H9 (cell line): ENCODE measurements around the gene TMBIM6. TPM values are rescaled to one million over a fixed set of nuclear protein-coding genes. Genes with fewer than 3 reads are reported as not detected.

Source experiments
- DNase-seq: peaks from one replicate; pipeline ENCODE4 v3.0.0-alpha.2; 2017
- H2AFZ ChIP-seq: one replicate; pipeline ENCODE4 v1.6.1; 2013; ENCODE audit warnings: mild to moderate bottlenecking, low read length, control low read depth, moderate library complexity
- H2AK5ac ChIP-seq: 2 replicates; pipeline ENCODE4 v1.6.1; 2013; ENCODE audit warnings: low read length, control low read depth, mixed read lengths; ENCODE audit not compliant: insufficient read length
- H2BK120ac ChIP-seq: one replicate; pipeline ENCODE4 v1.6.1; 2013; ENCODE audit warnings: low read depth, mild to moderate bottlenecking, low read length, control low read depth, inconsistent platforms; ENCODE audit not compliant: poor library complexity, severe bottlenecking
- H2BK12ac ChIP-seq: 2 replicates; pipeline ENCODE4 v1.6.1; 2013; ENCODE audit warnings: low read length, control low read depth, mixed read lengths, low read depth; ENCODE audit not compliant: insufficient read length
- H2BK15ac ChIP-seq: 2 replicates; pipeline ENCODE4 v1.6.1; 2013; ENCODE audit warnings: low read depth, low read length, control low read depth
- H2BK20ac ChIP-seq: one replicate; pipeline ENCODE4 v1.6.1; 2013; ENCODE audit warnings: low read depth, mild to moderate bottlenecking, low read length, control low read depth, inconsistent platforms; ENCODE audit not compliant: poor library complexity, severe bottlenecking
- H2BK5ac ChIP-seq: 2 replicates; pipeline ENCODE4 v1.6.1; 2013; ENCODE audit warnings: low read length, control low read depth, mixed read lengths; ENCODE audit not compliant: insufficient read length
- H3K14ac ChIP-seq: 2 replicates; pipeline ENCODE4 v1.6.1; 2013; ENCODE audit warnings: low read length, control low read depth; ENCODE audit not compliant: insufficient read depth
- H3K18ac ChIP-seq: 2 replicates; pipeline ENCODE4 v1.6.1; 2013; ENCODE audit warnings: low read depth, mild to moderate bottlenecking, mixed read lengths, low read length, control low read depth; ENCODE audit not compliant: insufficient read length
- H3K23ac ChIP-seq: 2 replicates; pipeline ENCODE4 v1.6.1; 2013; ENCODE audit warnings: low read length, control low read depth, mixed read lengths, low read depth; ENCODE audit not compliant: insufficient read length
- H3K23me2 ChIP-seq: 2 replicates; pipeline ENCODE4 v1.6.1; 2013; ENCODE audit warnings: low read depth, mild to moderate bottlenecking, mixed read lengths, low read length, control low read depth; ENCODE audit not compliant: insufficient read length, poor library complexity, severe bottlenecking
- H3K27ac ChIP-seq: 2 replicates; pipeline ENCODE4 v1.5.1; 2013; ENCODE audit warnings: low read length, control low read depth, mixed read lengths, low read depth; ENCODE audit not compliant: insufficient read length
- H3K27me3 ChIP-seq: 2 replicates; pipeline ENCODE4 v1.6.1; 2013; ENCODE audit warnings: low read length, control low read depth, inconsistent platforms; ENCODE audit not compliant: insufficient read depth
- H3K4ac ChIP-seq: 2 replicates; pipeline ENCODE4 v1.6.1; 2013; ENCODE audit warnings: low read depth, mild to moderate bottlenecking, control low read depth, inconsistent platforms, low read length, moderate library complexity
- H3K4me1 ChIP-seq: 2 replicates; pipeline ENCODE4 v1.6.1; 2013; ENCODE audit warnings: low read length, control low read depth, inconsistent platforms; ENCODE audit not compliant: insufficient read depth
- H3K4me2 ChIP-seq: 2 replicates; pipeline ENCODE4 v1.6.1; 2013; ENCODE audit warnings: low read length, control low read depth, mixed read lengths; ENCODE audit not compliant: insufficient read length, insufficient read depth
- H3K56ac ChIP-seq: 2 replicates; pipeline ENCODE4 v1.6.1; 2013; ENCODE audit warnings: low read depth, mild to moderate bottlenecking, mixed read lengths, low read length, control low read depth; ENCODE audit not compliant: insufficient read length
- H3K79me1 ChIP-seq: 2 replicates; pipeline ENCODE4 v1.6.1; 2013; ENCODE audit warnings: low read depth, mild to moderate bottlenecking, moderate library complexity, low read length, control low read depth, inconsistent platforms; ENCODE audit not compliant: insufficient read depth, poor library complexity, severe bottlenecking
- H3K79me2 ChIP-seq: 2 replicates; pipeline ENCODE4 v1.6.1; 2013; ENCODE audit warnings: low read length, control low read depth, inconsistent platforms; ENCODE audit not compliant: insufficient read depth
- H3K9ac ChIP-seq: 2 replicates; pipeline ENCODE4 v1.6.1; 2013; ENCODE audit warnings: low read length, control low read depth, mixed read lengths; ENCODE audit not compliant: insufficient read length; ENCODE audit errors: extremely low read depth
- H3K9me3 ChIP-seq: one replicate; pipeline ENCODE4 v1.6.1; 2013; ENCODE audit warnings: low read depth, low read length, inconsistent platforms; ENCODE audit not compliant: control insufficient read depth
- H3T11ph ChIP-seq: one replicate; pipeline ENCODE4 v1.6.1; 2013; ENCODE audit warnings: mild to moderate bottlenecking, low read length, control low read depth, inconsistent platforms
- H4K20me1 ChIP-seq: one replicate; pipeline ENCODE4 v1.6.1; 2013; ENCODE audit not compliant: control insufficient read depth, insufficient read length, insufficient read depth
- H4K5ac ChIP-seq: 2 replicates; pipeline ENCODE4 v1.6.1; 2013; ENCODE audit warnings: low read depth, mild to moderate bottlenecking, mixed read lengths, low read length, control low read depth; ENCODE audit not compliant: insufficient read length
- H4K8ac ChIP-seq: replicated peaks from 2 replicates; pipeline ENCODE4 v1.6.1; 2013; ENCODE audit warnings: low read length, control low read depth, mixed read lengths, low read depth; ENCODE audit not compliant: insufficient read length
- H4K91ac ChIP-seq: 2 replicates; pipeline ENCODE4 v1.6.1; 2013; ENCODE audit warnings: low read depth, mild to moderate bottlenecking, moderate library complexity, mixed read lengths, low read length, control low read depth; ENCODE audit not compliant: insufficient read length
- H3K27ac Mint-ChIP-seq, 3 experiments: 2 replicates in 2 of 3; 3 replicates in 1 of 3; pipeline ENCODE4 v1.8.0; 2020 to 2021; ENCODE audit warnings: mixed read lengths in 3 of 3, mild to moderate bottlenecking in 1 of 3, moderate library complexity in 1 of 3
- H3K27me3 Mint-ChIP-seq: 2 replicates; pipeline ENCODE4 v1.8.0; 2021; ENCODE audit warnings: low read depth, mild to moderate bottlenecking, moderate library complexity, mixed read lengths
- H3K36me3 Mint-ChIP-seq, 3 experiments: 2 replicates in 2 of 3; 3 replicates in 1 of 3; pipeline ENCODE4 v1.8.0; 2020 to 2021; ENCODE audit warnings: low read depth in 3 of 3, mixed read lengths in 3 of 3; ENCODE audit not compliant: insufficient read depth in 1 of 3
- H3K4me1 Mint-ChIP-seq, 2 experiments: 2 replicates each; pipeline ENCODE4 v1.8.0; 2020; ENCODE audit warnings: mixed read lengths in 2 of 2
- H3K4me3 Mint-ChIP-seq, 2 experiments: 2 replicates in 1 of 2; 3 replicates in 1 of 2; pipeline ENCODE4 v1.8.0; 2020 to 2021; ENCODE audit warnings: mild to moderate bottlenecking in 2 of 2, mixed read lengths in 2 of 2, moderate library complexity in 1 of 2
- H3K9me3 Mint-ChIP-seq, 2 experiments: 2 replicates in 1 of 2; 3 replicates in 1 of 2; pipeline ENCODE4 v1.8.0; 2020; ENCODE audit warnings: mild to moderate bottlenecking in 2 of 2, mixed read lengths in 2 of 2, moderate library complexity in 1 of 2
- CTCF ChIP-seq: fragments of 200-600 bp; sonication (generic); conservative IDR thresholded peaks from 3 replicates; pipeline ENCODE4 v1.8.0; 2021; ENCODE audit warnings: antibody characterized with exemption, mild to moderate bottlenecking
- WGBS: extraction: QIAGEN DNeasy Blood & Tissue Kit; methylation state at CpG from one replicate; pipeline ENCODE4 v1.1.7; 2013; ENCODE audit warnings: missing lambda C conversion rate, low lambda C conversion rate, mixed read lengths; ENCODE audit not compliant: insufficient read length; ENCODE audit errors: extremely low coverage; 5-methylcytosine and 5-hydroxymethylcytosine counted together
- total RNA-seq: library from RNA; stranded (reverse); gene quantifications from 2 replicates; pipeline ENCODE4 v1.2.1, GENCODE V29; 2021

TMBIM6 gene
- total RNA-seq, 1 experiment from 2014 or later: 362 TPM

DNA sequence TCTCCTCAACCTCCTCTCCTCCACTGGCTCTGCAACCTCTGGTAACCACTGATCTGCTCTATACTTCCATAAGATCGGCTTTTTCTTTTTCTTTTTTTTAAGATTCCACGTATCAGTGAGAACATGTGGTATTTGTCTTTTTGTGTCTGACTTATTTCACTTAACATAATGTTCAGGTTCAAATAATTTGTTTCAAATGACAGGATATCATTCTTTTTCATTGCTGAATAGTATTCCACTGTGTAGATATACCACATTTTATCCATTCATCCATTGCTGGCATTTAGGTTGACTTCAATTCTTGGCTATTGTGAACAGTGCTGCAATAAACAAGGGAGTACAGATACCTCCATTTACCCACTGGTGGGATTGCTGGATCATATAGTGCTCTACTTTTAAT is 46.3 kb downstream of the TMBIM6 start:
- no peak overlapping the region for H2BK120ac ChIP-seq
- no peak overlapping the region for H3K14ac ChIP-seq
- no peak overlapping the region for H2BK15ac ChIP-seq
- H3K4me1 ChIP-seq: no peaks in the 10 kb centered on the region; the same call in 1 of the 2 replicates
- no peak overlapping the region for H2BK20ac ChIP-seq
- H3K56ac ChIP-seq: no peak overlapping the region
- H2AFZ ChIP-seq: no peak overlapping the region
- Mint-ChIP-seq H3K27ac (no peak overlapping the region), H3K4me1 (peaks cover 5 to 11% of the 10 kb centered on the region in 2 experiments), H3K27me3 (peaks cover 16% of the 10 kb centered on the region), H3K36me3 (peaks cover 3 to 8% (median 5%) of the 10 kb centered on the region in 3 experiments; a peak in 5 of 7 replicates), H3K4me3 (no peak overlapping the region; a peak in 1 of 5 replicates), H3K9me3 (peaks cover 5 to 6% of the 10 kb centered on the region in 2 experiments)
- H3K4ac ChIP-seq: no peak overlapping the region
- no peak for DNase-seq
- H2AK5ac ChIP-seq: no peak overlapping the region
- no peak overlapping the region for H3T11ph ChIP-seq
- no peak for TF ChIP-seq CTCF
- no peak overlapping the region for H3K4me2 ChIP-seq
- no peaks in the 10 kb centered on the region for H3K79me2 ChIP-seq
- H4K5ac ChIP-seq: no peak overlapping the region
- no peak overlapping the region for H4K8ac ChIP-seq
- peaks cover 3% of the 10 kb centered on the region; the same call in 1 of the 2 replicates for H3K27me3 ChIP-seq
- H4K91ac ChIP-seq: no peak overlapping the region
- no peak overlapping the region for H2BK12ac ChIP-seq
- H4K20me1 ChIP-seq: no peaks in the 10 kb centered on the region
- H3K79me1 ChIP-seq: no peaks in the 10 kb centered on the region
- no peak overlapping the region for H3K18ac ChIP-seq
- no peak overlapping the region for H3K23ac ChIP-seq
- no peak overlapping the region for H3K27ac ChIP-seq
- no peak overlapping the region for H3K9ac ChIP-seq
- no peaks in the 10 kb centered on the region for H3K9me3 ChIP-seq
- H2BK5ac ChIP-seq: no peak overlapping the region
- no peaks in the 10 kb centered on the region for H3K23me2 ChIP-seq
- no CpG with 5 or more reads among the region's 2 CpGs for WGBS
